ENCODE data around the gene C5AR2.
"Not testable (repeated sequence)": the region's sequence is repeated elsewhere in the genome, so short reads cannot be mapped to it uniquely, and the experiment has no call there.

The C5AR2 gene

GRCh38 chr19:47331931-47332547, at the start of gene C5AR2:
Gene C5AR2, plus strand, starts transcription at chr19:47332175. Its CDS starts 8,625 bp downstream, at chr19:47340800.
- TF ChIP-seq ZFX (IDR thresholded peaks at IDR 0.05) (no peak), CTCF (conservative IDR thresholded peaks at IDR 0.05) (no peak)
- no peak within 1 kb of the TSS for H3K27ac ChIP-seq

- TF ChIP-seq CTCF (conservative IDR thresholded peaks at IDR 0.05) (no peak), ZFX (IDR thresholded peaks at IDR 0.05) (no peak)
- no peak overlapping the region for H3K27ac ChIP-seq
Measured at GRCh38 chr19:47283405-47284059, 48.4 kb upstream of the C5AR2 start.

GRCh38 chr19:47284324-47284899, 47.6 kb upstream of the C5AR2 start:
- TF ChIP-seq ZFX (IDR thresholded peaks at IDR 0.05) = no peak
- TF ChIP-seq CTCF (conservative IDR thresholded peaks at IDR 0.05) = peak; percentile 80
- no peak overlapping the region for H3K27ac ChIP-seq

- H3K27ac ChIP-seq = no peak overlapping the region
- TF ChIP-seq CTCF (conservative IDR thresholded peaks at IDR 0.05) (peak; percentile 66), ZFX (IDR thresholded peaks at IDR 0.05) (no peak)
Measured at GRCh38 chr19:47296036-47296435, 35.9 kb upstream of the C5AR2 start.

- not testable (repeated sequence) for H3K27ac ChIP-seq
Measured at GRCh38 chr19:47300867-47301266, 31.1 kb upstream of the C5AR2 start.

- TF ChIP-seq CTCF (conservative IDR thresholded peaks at IDR 0.05) (no peak), ZFX (IDR thresholded peaks at IDR 0.05) (no peak)
Measured at GRCh38 chr19:47302249-47302648, 29.7 kb upstream of the C5AR2 start.

GRCh38 chr19:47303966-47304365, 28.0 kb upstream of the C5AR2 start:
- TF ChIP-seq CTCF (conservative IDR thresholded peaks at IDR 0.05) (no peak), ZFX (IDR thresholded peaks at IDR 0.05) (no peak)
- H3K27ac ChIP-seq = no peak overlapping the region

More at GRCh38 chr19:47302249-47302648, 29.7 kb upstream of the C5AR2 start:
- no peak overlapping the region for H3K27ac ChIP-seq
